Stimulated activated CD4-positive, alpha-beta T cell treated with anti-CD3 and anti-CD28 coated beads, TNF-alpha, amount 100 ng/mL, for 1 hour (primary cell): ENCODE measurements around the gene SPACA9.

Experiments
- DNase-seq, 3 donors: peaks; one replicate each; pipeline ENCODE4 v3.0.0-alpha.2; 2020; ENCODE audit warnings: low read depth in 3 of 3, low spot score in 1 of 3

SPACA9 gene

GRCh38 chr9:132878695-132879456 is at the start of gene SPACA9:
Gene SPACA9, plus strand, starts transcription at chr9:132878898. Its CDS starts 5,050 bp downstream, at chr9:132883948.
- peak in 1 of 3 donors; percentile 7 for DNase-seq

GRCh38 chr9:132832171-132832881 is 46.4 kb upstream of the SPACA9 start:
- DNase-seq: no peak

GRCh38 chr9:132833550-132834121 is 45.1 kb upstream of the SPACA9 start:
- no peak for DNase-seq

- DNase-seq: no peak
Measured at GRCh38 chr9:132834343-132834742, 44.4 kb upstream of the SPACA9 start.

- no peak for DNase-seq
Measured at GRCh38 chr9:132837501-132838286, 41.0 kb upstream of the SPACA9 start.

GRCh38 chr9:132838291-132838690 is 40.4 kb upstream of the SPACA9 start:
- DNase-seq: no peak

- no peak for DNase-seq
Measured at GRCh38 chr9:132840980-132841379, 37.7 kb upstream of the SPACA9 start.

- no peak for DNase-seq
Measured at GRCh38 chr9:132842124-132843044, 36.3 kb upstream of the SPACA9 start.

GRCh38 chr9:132846109-132846917 is 32.4 kb upstream of the SPACA9 start:
- DNase-seq: no peak

- no peak for DNase-seq
Measured at GRCh38 chr9:132846918-132847515, 31.7 kb upstream of the SPACA9 start.

- no peak for DNase-seq
Measured at GRCh38 chr9:132849185-132849706, 29.5 kb upstream of the SPACA9 start.

- no peak for DNase-seq
Measured at GRCh38 chr9:132853482-132853881, 25.2 kb upstream of the SPACA9 start.

- DNase-seq: no peak
Measured at GRCh38 chr9:132854832-132855231, 23.9 kb upstream of the SPACA9 start.

- DNase-seq: no peak
Measured at GRCh38 chr9:132855904-132856303, 22.8 kb upstream of the SPACA9 start.

- no peak for DNase-seq
Measured at GRCh38 chr9:132857031-132857430, 21.7 kb upstream of the SPACA9 start.

GRCh38 chr9:132857616-132858342 is 20.9 kb upstream of the SPACA9 start:
- DNase-seq: no peak

- DNase-seq: no peak
Measured at GRCh38 chr9:132858751-132859150, 19.9 kb upstream of the SPACA9 start.

- DNase-seq: no peak
Measured at GRCh38 chr9:132861666-132862065, 17.0 kb upstream of the SPACA9 start.
